Anterior cingulate cortex (tissue), 58 donors: ENCODE results near the gene GRIN1.
"Not testable (repeated sequence)": the region's sequence is repeated elsewhere in the genome, so short reads cannot be mapped to it uniquely, and the experiment has no call there.

ENCODE experiments used
- DNase-seq, 58 donors: peaks; one replicate each; lab custom pipeline; 2025; lab: John Stamatoyannopoulos, UW

GRIN1 gene

GRCh38 chr9:137110911-137111787, 27.8 kb upstream of the GRIN1 start:
- DNase-seq = no peak

GRCh38 chr9:137111788-137112563, 27.0 kb upstream of the GRIN1 start:
- DNase-seq = no peak

GRCh38 chr9:137112564-137113384, 26.2 kb upstream of the GRIN1 start:
- DNase-seq = no peak

GRCh38 chr9:137113385-137114159, 25.4 kb upstream of the GRIN1 start:
- no peak for DNase-seq

- DNase-seq = peak in 1 of 58 donors; percentile 78
These were observed 24.7 kb upstream of the GRIN1 start for GRCh38 chr9:137114220-137114612.

GRCh38 chr9:137114613-137115393, 24.2 kb upstream of the GRIN1 start, which contains the start of gene DPP7:
TSS of gene DPP7 (minus strand) at chr9:137114733. CDS start at chr9:137114713, 20 bp downstream.
- peak in 52 of 58 donors; percentile 22 to 81 (median 63) for DNase-seq

- DNase-seq = no peak
These were observed 23.4 kb upstream of the GRIN1 start for GRCh38 chr9:137115394-137116026.

- peak in 1 of 58 donors; percentile 7 for DNase-seq
These were observed 22.9 kb upstream of the GRIN1 start for GRCh38 chr9:137116027-137116507.

GRCh38 chr9:137116728-137117127, 22.2 kb upstream of the GRIN1 start:
- DNase-seq = peak in 9 of 58 donors; percentile 18 to 83 (median 42)

GRCh38 chr9:137117269-137117731, 21.7 kb upstream of the GRIN1 start:
- DNase-seq = no peak

GRCh38 chr9:137118092-137118603, 20.8 kb upstream of the GRIN1 start:
- DNase-seq = not testable (repeated sequence)

GRCh38 chr9:137121927-137122795, 16.8 kb upstream of the GRIN1 start:
- not testable (repeated sequence) for DNase-seq

GRCh38 chr9:137122796-137123467, 16.0 kb upstream of the GRIN1 start:
- DNase-seq = not testable (repeated sequence)

- DNase-seq = no peak
These were observed 15.5 kb upstream of the GRIN1 start for GRCh38 chr9:137123468-137123837.

- DNase-seq = not testable (repeated sequence)
These were observed 14.9 kb upstream of the GRIN1 start for GRCh38 chr9:137123952-137124462.

GRCh38 chr9:137126786-137127185, 12.2 kb upstream of the GRIN1 start:
- no peak for DNase-seq
